ENCODE results near the gene C1QB.
"Not testable (repeated sequence)": the region's sequence is repeated elsewhere in the genome, so short reads cannot be mapped to it uniquely, and the experiment has no call there.

Gene C1QB

DNA sequence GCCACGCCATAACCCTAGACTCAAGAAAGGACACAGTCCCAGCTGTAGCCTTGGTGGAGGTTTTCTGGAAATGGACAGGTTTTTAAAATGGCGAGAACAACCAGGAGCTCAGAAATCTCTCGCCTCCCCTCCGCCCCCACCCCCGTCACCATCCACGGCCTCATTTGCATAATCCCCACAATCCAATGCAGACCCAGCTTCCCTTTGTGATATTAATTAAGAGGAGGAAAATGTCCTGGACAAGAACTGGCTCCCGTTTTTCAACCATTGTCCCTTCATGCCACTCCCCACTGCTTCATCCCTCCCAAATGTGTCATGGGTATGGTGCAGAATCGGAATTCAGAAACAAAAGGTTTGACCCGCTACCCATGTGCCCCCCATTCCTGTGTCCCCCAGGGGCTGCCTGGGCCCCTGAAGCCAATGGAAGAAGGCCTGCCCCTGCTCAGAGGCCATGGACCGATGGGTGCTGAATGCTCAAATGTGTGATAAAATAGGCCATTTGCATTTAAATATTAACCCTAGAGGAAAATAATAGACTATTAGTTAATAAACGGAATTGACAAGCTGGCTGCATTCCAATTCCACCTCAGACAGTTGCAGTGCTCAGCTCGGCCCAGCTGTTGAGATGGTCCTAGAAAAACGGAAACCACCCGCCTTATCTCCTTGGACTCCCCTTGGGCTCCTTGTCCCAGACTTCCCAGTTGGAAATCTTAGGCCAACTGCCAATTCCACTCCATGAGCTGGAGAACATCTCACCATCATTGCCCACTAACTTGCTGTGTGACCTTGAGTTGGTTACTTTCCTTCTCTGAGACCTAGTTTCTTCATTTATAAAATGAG, 46.9 kb downstream of the C1QB start:
- DNase-seq, result no peak

DNA sequence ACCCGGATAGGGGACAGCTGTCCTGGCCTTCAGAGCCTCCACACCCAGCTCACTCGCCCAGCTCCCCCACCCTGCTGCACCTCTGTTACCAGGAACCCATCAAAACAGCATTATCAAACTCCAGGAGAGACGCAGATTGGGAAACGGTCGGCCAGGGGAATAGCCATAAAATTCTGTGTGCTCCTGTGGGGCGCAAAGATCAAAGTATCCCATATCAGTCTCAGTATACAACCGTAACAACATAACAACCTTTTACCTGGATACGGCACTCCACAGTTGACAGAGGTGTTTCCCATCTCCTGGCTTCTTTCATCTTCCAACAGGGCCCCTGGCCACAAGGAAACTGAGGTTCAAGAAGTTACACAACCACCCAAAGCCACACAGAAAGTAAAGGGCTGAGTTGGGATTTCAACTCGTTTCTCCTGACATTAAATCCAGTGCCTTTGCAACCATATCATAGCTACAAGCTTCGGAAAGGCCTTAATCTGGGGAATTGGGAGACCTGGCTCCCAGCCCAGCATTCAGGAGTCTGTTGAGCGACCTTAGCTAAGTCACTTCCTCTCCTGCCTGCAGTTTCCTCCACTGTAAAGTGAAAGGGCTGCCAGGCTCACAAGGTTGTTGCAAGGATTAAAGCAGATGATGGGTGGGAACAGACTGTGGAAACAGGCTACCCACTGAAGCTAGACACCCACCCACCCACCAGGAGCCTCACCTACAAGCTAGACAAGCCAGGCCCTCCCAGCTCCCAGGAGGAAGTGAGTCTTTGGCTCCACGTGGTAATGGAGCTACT, 49.5 kb downstream of the C1QB start:
- DNase-seq, result peak; percentile 25

DNA sequence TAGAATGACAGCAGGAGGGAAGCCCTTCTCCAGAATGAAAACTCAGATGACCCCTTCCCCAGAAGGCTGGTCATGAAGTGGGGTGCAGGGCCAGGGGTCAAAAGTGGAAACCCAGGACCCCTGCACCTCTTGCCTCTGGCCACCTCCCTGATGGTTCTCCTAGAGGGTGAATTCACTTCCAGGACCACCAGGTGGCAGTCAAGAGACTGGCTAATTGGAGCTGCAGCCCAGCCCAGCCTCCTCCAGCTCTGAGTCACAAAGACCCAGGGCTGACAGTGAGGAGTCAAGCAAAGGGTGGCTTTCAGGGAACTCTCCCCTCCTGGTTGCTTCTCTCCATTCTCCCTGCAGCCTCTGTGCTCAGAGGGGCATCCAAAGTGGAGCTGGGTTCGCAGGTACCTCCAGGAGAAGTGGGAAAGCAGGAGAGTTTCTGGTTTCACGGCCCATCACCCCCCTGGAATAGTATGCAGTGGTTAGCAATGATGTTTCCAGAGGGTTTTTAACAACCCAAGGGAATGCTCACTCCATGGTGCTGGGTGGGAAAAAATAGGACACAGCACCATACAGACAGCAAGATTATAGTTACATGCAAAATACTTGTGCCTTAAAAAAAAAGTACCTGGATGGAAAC, 51.5 kb downstream of the C1QB start:
- DNase-seq, result peak; percentile 80

DNA sequence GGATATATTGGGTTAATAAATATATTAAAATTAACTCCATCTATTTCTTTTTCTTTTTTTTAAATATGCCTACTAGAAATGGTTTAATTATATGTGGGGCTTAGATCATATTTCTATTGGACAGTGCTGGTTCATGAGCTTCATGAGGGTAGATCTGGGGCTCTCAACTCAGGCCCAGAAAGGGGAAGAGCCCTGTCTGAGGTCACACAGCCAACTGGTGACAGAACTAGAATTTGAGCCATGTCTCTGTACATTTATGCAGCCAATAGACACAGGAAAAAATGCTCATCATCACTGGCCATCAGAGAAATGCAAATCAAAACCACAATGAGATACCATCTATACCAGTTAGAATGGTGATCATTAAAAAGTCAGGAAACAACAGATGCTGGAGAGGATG, 52.5 kb downstream of the C1QB start:
- DNase-seq, result no peak

DNA sequence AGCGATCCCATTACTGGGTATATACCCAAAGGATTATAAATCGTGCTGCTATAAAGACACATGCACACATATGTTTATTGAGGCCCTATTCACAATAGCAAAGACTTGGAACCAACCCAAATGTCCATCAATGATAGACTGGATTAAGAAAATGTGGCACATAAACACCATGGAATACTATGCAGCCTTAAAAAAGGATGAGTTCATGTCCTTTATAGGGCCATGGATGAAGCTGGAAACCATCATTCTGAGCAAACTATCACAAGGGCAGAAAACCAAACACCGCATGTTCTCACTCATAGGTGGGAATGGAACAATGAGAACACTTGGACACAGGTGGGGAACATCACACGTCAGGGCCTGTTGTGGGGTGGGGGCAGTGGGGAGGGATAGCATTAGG, 53.1 kb downstream of the C1QB start:
- not testable (repeated sequence) for DNase-seq

DNA sequence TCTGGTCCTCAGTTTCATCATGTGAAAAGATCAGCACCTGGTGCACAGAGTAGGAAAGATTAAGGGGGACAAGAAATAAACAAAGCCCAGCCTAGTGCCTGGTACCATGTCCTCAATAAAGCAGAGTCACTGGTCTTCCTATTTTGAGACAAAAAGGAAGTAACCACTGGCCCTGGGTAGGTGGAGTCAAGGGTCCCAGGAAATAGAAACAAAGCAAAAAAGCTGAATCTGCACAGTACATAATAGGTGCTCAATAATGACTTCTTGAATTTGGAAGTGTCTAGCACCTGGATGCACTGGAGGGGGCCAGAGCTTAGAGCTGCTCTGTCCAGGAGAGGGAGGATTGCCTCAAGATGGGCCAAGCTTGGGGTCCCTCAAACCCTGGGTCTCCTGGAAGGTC, 55.7 kb downstream of the C1QB start:
- DNase-seq, result no peak

DNA sequence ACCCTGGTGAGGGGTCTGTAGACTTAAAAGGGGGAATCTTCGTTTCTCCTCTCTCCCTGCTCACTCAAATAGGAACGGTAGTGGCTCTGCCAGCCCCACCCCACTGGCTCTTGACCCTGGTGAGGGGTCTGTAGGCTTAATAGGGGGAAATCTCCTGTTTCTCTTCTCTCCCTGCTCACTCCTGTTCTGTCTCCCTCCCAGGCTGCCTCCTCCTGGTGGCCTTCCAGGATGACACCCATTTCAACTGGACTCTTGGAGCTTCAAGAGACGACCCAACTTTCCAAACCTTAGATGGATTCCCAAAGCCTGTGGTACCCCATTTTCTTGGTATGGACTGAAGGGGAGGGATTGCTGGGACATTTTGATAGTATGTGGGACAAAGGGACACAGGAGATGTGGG, 56.2 kb downstream of the C1QB start:
- no peak for DNase-seq

DNA sequence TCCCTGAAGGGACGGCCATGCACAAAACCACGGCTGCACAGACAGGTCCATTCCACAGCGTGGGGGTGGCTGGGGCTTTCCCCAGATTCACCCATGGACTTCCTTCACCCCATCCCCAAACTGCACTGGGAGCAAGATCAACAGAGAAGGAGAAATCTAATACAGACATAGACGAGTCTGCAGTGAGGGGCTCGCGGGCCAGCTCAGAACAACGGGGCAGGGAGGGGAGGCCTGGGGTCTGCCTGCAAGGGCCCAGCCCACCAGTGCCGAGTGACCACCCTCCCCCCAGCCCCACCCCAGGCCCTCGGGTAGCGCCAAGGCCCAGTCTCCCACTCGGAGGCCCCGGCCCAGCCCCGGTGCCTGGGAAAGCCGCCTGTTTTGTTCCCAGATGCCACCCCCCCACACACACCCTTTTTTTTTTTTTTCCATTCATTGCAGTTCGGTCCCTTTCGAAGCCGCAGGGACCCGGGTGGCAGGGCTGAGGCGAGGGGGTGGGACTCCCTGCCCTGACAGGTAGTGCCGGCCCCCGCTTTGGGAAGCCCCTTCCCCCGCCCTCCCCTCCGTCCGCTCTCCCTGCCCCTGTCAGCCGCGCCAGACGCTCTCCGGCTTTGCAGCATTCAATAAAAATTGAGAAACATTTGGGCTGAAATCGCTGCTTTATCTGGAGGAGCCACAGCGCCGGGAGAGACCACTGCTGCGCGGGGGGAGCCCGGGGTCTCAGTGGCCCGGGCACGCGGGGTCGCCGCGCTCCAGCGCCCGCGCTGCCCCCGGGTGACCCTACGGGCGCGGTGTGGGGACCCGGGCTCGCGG, 57.1 kb downstream of the C1QB start:
- no peak for DNase-seq

DNA sequence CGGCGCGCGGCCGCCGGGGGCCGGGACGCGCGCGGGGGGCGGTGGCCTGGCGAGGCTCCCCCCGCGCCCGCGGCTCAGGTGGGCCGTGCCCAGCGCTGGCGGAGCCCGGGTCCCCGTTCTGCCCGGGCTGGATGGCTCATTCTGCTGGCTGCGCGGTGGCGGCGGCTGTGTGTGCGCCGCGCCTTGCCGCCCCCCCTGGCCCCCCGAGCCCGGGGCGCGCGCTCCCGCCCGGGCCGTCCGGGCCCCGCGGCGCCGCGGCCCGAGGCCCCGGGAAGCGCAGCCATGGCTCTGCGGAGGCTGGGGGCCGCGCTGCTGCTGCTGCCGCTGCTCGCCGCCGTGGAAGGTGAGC, 57.6 kb downstream of the C1QB start, which contains the start of gene EPHB2:
TSS of gene EPHB2 (plus strand) at position 139 of the 349 bp plus-strand sequence. CDS start at position 283, 144 bp downstream.
- DNase-seq, result no peak

DNA sequence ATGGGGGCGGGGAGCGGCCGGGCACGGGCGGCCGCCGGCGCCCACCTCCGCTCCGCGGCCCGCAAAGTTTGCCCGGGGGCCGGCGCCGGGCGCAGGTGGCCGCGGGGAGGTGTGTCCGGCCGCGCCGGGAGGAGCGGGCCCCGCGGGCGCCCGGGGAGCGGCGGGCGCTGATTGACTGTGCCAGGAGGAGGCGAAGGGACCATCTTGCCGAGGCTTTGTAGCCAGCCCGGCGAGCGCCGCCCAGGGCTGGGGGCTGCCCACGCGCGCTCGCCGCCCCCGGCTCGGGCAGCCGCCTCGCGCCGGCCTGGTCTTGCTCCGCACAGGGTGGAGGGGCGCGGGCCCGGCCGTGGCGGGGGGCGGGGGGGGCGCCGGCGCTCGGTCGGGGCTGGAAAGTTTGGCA, 58.0 kb downstream of the C1QB start:
- no peak for DNase-seq
